HUES48 (cell line): ENCODE data around the gene ZGRF1.
"Not testable (repeated sequence)": the region's sequence is repeated elsewhere in the genome, so short reads cannot be mapped to it uniquely, and the experiment has no call there.

Experiments
- H3K27ac ChIP-seq: one replicate; pipeline ENCODE4 v1.7.0; 2013; ENCODE audit warnings: low read depth, low read length, inconsistent platforms
- H3K27me3 ChIP-seq: 2 replicates; pipeline ENCODE4 v1.6.1; 2013; ENCODE audit warnings: mild to moderate bottlenecking, low read length; ENCODE audit not compliant: control insufficient read depth, insufficient read depth
- H3K36me3 ChIP-seq: 2 replicates; pipeline ENCODE4 v1.6.1; 2013; ENCODE audit warnings: low read length; ENCODE audit not compliant: control insufficient read depth, insufficient read depth
- H3K4me1 ChIP-seq: 2 replicates; pipeline ENCODE4 v1.6.1; 2013; ENCODE audit warnings: mild to moderate bottlenecking, low read length; ENCODE audit not compliant: control insufficient read depth, insufficient read depth
- H3K4me3 ChIP-seq: 2 replicates; pipeline ENCODE4 v1.5.1; 2013; ENCODE audit warnings: mild to moderate bottlenecking, low read depth, low read length
- H3K9ac ChIP-seq: 2 replicates; pipeline ENCODE4 v1.6.1; 2013; ENCODE audit warnings: mild to moderate bottlenecking, low read depth, low read length, moderate library complexity
- H3K9me3 ChIP-seq: 2 replicates; pipeline ENCODE4 v1.6.1; 2013; ENCODE audit warnings: low read length; ENCODE audit not compliant: control insufficient read depth, insufficient read depth

Gene ZGRF1, protein sequence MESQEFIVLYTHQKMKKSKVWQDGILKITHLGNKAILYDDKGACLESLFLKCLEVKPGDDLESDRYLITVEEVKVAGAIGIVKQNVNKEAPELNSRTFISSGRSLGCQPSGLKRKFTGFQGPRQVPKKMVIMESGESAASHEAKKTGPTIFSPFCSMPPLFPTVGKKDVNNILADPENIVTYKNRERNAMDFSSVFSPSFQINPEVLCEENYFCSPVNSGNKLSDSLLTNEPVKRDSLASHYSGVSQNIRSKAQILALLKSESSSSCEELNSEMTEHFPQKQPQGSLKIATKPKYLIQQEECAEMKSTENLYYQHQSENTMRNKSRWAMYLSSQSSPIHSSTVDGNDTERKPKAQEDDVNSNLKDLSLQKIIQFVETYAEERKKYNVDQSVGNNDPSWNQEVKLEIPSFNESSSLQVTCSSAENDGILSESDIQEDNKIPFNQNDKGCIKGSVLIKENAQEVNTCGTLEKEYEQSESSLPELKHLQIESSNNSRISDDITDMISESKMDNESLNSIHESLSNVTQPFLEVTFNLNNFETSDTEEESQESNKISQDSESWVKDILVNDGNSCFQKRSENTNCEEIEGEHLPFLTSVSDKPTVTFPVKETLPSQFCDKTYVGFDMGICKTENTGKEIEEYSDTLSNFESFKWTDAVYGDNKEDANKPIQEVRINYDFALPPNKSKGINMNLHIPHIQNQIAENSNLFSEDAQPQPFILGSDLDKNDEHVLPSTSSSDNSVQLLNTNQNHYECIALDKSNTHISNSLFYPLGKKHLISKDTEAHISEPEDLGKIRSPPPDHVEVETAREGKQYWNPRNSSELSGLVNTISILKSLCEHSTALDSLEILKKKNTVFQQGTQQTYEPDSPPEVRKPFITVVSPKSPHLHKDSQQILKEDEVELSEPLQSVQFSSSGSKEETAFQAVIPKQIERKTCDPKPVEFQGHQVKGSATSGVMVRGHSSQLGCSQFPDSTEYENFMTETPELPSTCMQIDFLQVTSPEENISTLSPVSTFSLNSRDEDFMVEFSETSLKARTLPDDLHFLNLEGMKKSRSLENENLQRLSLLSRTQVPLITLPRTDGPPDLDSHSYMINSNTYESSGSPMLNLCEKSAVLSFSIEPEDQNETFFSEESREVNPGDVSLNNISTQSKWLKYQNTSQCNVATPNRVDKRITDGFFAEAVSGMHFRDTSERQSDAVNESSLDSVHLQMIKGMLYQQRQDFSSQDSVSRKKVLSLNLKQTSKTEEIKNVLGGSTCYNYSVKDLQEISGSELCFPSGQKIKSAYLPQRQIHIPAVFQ (N-terminal part only)

GRCh38 chr4:112636688-112637551, at the start of gene ZGRF1, which contains the start of gene LARP7:
TSS of gene ZGRF1 (minus strand) at chr4:112636909. CDS start at chr4:112633176, 3,733 bp downstream.
TSS of gene LARP7 (plus strand) at chr4:112637143. CDS start at chr4:112644670, 7,527 bp downstream.
- H3K36me3 ChIP-seq: peaks cover 30% of the 10 kb centered on the region
- peak within 1 kb of the TSS; percentile 95 for H3K4me3 ChIP-seq
- no peaks in the 10 kb centered on the region for H3K9me3 ChIP-seq
- H3K27ac ChIP-seq: peak within 1 kb of the TSS; percentile 99
- H3K4me1 ChIP-seq: peaks cover 20% of the 10 kb centered on the region
- no peaks in the 10 kb centered on the region for H3K27me3 ChIP-seq
- H3K9ac ChIP-seq: peak within 1 kb of the TSS; percentile 91

DNA sequence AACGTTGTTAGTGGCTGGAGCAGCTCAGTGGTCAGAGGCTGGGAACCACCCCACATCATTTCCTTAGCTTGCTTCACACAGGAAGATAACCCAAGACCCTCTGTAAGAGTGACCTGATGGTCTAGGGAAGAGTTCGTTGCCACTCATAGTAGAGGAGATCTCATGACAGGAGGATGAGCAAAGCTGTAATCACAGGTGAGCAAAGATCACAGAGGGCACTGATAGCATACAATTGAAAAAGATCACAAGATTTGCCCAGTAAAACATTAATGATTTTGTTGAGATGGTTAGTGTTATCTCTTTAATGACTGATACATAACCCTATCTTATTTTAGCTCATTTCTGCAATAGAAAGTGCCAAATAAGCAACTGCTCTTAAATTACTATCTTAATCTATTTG, 44.3 kb upstream of the ZGRF1 start:
- Histone ChIP-seq H3K27me3 (no peaks in the 10 kb centered on the region), H3K9ac (no peak overlapping the region), H3K4me1 (no peaks in the 10 kb centered on the region), H3K27ac (no peak overlapping the region), H3K4me3 (no peak overlapping the region), H3K36me3 (no peaks in the 10 kb centered on the region), H3K9me3 (no peaks in the 10 kb centered on the region)

DNA sequence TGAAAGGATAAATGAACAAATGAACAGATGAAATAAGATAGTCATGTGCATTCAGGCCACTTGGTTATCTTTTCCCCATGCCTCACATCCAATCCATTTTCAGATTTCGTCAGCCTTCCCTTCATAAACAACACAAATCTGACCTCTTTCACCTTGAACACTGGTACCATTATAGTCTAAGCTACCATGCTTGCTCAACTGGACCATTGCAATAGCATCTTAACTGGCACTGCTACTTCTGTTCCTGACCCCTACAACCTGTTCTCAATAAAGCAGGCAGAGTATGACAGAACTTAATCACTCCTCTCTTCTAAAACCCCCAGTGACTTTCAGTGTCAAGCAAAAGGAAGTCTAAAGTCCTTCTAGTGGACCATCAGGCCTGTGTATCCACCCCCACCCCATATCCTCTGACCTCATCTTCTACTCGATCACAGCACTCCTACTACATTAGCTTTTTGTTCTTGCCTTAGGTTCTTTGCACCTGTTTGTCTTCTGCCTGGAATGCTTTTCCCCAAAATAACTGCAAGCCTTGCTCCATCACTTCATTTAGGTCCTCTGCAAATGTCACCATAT, 40.9 kb upstream of the ZGRF1 start:
- H3K9me3 ChIP-seq: no peaks in the 10 kb centered on the region
- no peaks in the 10 kb centered on the region for H3K4me1 ChIP-seq
- H3K4me3 ChIP-seq: no peak overlapping the region
- H3K36me3 ChIP-seq: no peaks in the 10 kb centered on the region
- H3K9ac ChIP-seq: no peak overlapping the region
- no peaks in the 10 kb centered on the region for H3K27me3 ChIP-seq
- no peak overlapping the region for H3K27ac ChIP-seq

GRCh38 chr4:112674376-112674775, 37.7 kb upstream of the ZGRF1 start:
- H3K4me3 ChIP-seq: no peak overlapping the region
- no peaks in the 10 kb centered on the region for H3K27me3 ChIP-seq
- H3K27ac ChIP-seq: no peak overlapping the region
- H3K4me1 ChIP-seq: 0 out of 2 replicates have a peak, but pooled peaks cover 4% of the 10 kb centered on the region
- no peaks in the 10 kb centered on the region for H3K9me3 ChIP-seq
- H3K36me3 ChIP-seq: no peaks in the 10 kb centered on the region
- H3K9ac ChIP-seq: no peak overlapping the region

GRCh38 chr4:112673686-112674085, 37.0 kb upstream of the ZGRF1 start:
- Histone ChIP-seq H3K4me3 (no peak overlapping the region), H3K9me3 (no peaks in the 10 kb centered on the region), H3K4me1 (0 out of 2 replicates have a peak, but pooled peaks cover 4% of the 10 kb centered on the region)

DNA sequence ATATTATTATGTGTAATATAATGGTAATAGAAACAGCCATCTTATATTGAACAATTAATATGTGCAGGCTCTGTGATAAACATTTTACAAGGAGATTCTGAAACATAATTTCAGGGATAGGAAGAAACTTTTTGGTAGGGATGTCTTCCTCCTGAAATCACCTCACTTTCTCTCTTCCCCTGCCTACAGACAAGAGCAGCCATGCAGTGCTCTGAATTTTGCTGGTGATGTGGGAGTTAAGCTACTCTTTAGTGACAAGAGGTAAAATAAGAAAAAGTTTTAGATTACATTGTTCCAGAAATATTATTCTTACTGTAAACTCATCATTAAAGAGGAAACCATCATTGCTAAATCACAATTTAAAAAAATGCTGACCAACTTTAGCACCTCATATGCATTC, 36.4 kb upstream of the ZGRF1 start:
- no peaks in the 10 kb centered on the region for H3K27me3 ChIP-seq
- H3K27ac ChIP-seq: no peak overlapping the region
- H3K4me1 ChIP-seq: peaks cover 4% of the 10 kb centered on the region; the same call in 1 of the 2 replicates
- no peak overlapping the region for H3K9ac ChIP-seq
- H3K9me3 ChIP-seq: no peaks in the 10 kb centered on the region
- no peak overlapping the region for H3K4me3 ChIP-seq
- H3K36me3 ChIP-seq: no peaks in the 10 kb centered on the region

More at GRCh38 chr4:112673686-112674085, 37.0 kb upstream of the ZGRF1 start:
- Histone ChIP-seq H3K27ac (no peak overlapping the region), H3K36me3 (no peaks in the 10 kb centered on the region), H3K9ac (no peak overlapping the region), H3K27me3 (no peaks in the 10 kb centered on the region)

DNA sequence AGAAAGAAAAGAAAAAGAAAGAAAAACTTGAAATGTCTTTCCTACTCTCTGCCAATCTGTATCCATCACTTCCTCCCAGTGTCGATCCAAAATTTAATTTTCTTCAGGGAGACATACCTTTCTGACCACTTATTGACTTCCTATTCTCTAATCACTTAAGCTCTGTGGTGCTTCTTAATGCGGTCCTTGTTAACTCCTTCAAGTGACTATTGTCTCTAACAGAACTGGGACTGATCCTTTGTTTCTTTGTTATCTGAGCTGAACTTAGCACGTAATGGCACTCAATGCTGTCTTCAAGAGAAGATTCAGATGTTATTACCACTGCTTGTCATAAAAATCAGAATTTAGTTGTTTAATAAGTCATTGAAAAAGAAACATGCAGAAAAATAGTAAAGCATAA, 31.4 kb upstream of the ZGRF1 start:
- no peak overlapping the region for H3K9ac ChIP-seq
- H3K9me3 ChIP-seq: no peaks in the 10 kb centered on the region
- H3K27me3 ChIP-seq: no peaks in the 10 kb centered on the region
- no peak overlapping the region for H3K27ac ChIP-seq
- no peak overlapping the region for H3K4me3 ChIP-seq
- H3K4me1 ChIP-seq: peaks cover 4% of the 10 kb centered on the region; the same call in 1 of the 2 replicates
- no peaks in the 10 kb centered on the region for H3K36me3 ChIP-seq

GRCh38 chr4:112664611-112665010, 27.9 kb upstream of the ZGRF1 start:
- no peaks in the 10 kb centered on the region for H3K36me3 ChIP-seq

GRCh38 chr4:112656115-112656514, 19.4 kb upstream of the ZGRF1 start:
- Histone ChIP-seq H3K27ac (peak overlapping the region; percentile 99), H3K4me1 (peaks cover 42% of the 10 kb centered on the region), H3K36me3 (peaks cover 40% of the 10 kb centered on the region)
- H3K27me3 ChIP-seq, H3K9me3 ChIP-seq, H3K9ac ChIP-seq, H3K4me3 ChIP-seq: not testable (repeated sequence)

More at GRCh38 chr4:112664611-112665010, 27.9 kb upstream of the ZGRF1 start:
- Histone ChIP-seq H3K9ac (no peak overlapping the region), H3K9me3 (no peaks in the 10 kb centered on the region), H3K27ac (no peak overlapping the region), H3K4me3 (no peak overlapping the region), H3K4me1 (peaks cover 4% of the 10 kb centered on the region; the same call in 1 of the 2 replicates), H3K27me3 (no peaks in the 10 kb centered on the region)
